Skeletal muscle tissue (tissue), 4 donors: Measurements from ENCODE around the gene LTBP1. TPM values are rescaled to one million over a fixed set of nuclear protein-coding genes. Genes with fewer than 3 reads are reported as not detected.

Source experiments
- H3K27ac ChIP-seq: one replicate; pipeline ENCODE4 v1.7.0; 2013; ENCODE audit warnings: mild to moderate bottlenecking, low read depth, low read length, inconsistent platforms
- H3K27me3 ChIP-seq, 3 donors: one replicate each; pipeline ENCODE4 v1.7.0; 2013; ENCODE audit warnings: low read length in 3 of 3; ENCODE audit not compliant: control insufficient read depth in 3 of 3, insufficient read depth in 3 of 3
- H3K36me3 ChIP-seq, 3 donors: one replicate each; pipeline ENCODE4 v1.7.0; 2013; ENCODE audit warnings: low read length in 3 of 3; ENCODE audit not compliant: control insufficient read depth in 3 of 3, insufficient read depth in 3 of 3
- H3K4me1 ChIP-seq, 3 donors: one replicate each; pipeline ENCODE4 v1.7.0; 2013; ENCODE audit warnings: low read length in 3 of 3, mild to moderate bottlenecking in 3 of 3; ENCODE audit not compliant: control insufficient read depth in 3 of 3, insufficient read depth in 3 of 3
- H3K4me3 ChIP-seq, 3 donors: one replicate each; pipeline ENCODE4 v1.7.0; 2013; ENCODE audit warnings: low read length in 3 of 3
- H3K9ac ChIP-seq, 3 donors: one replicate each; pipeline ENCODE4 v1.7.0; 2013; ENCODE audit warnings: low read length in 3 of 3, mild to moderate bottlenecking in 3 of 3, moderate library complexity in 2 of 3, low read depth in 1 of 3
- H3K9me3 ChIP-seq, 3 donors: one replicate each; pipeline ENCODE4 v1.7.0; 2013; ENCODE audit warnings: low read length in 3 of 3; ENCODE audit not compliant: control insufficient read depth in 3 of 3
- total RNA-seq: library from RNA; depleted of rRNA; stranded (reverse); fragments of >200 nt; gene quantifications from one replicate; pipeline ENCODE4 v1.2.3, GENCODE V29; 2014
- donor health status: Osteomylitis.

LTBP1 gene
- total RNA-seq, 1 donor from 2014 or later: 78.8 TPM

GRCh38 chr2:33001823-33002222 lies 55.1 kb downstream of the LTBP1 start:
- Histone ChIP-seq H3K9ac (no peak overlapping the region), H3K4me3 (no peak overlapping the region), H3K36me3 (no peaks in the 10 kb centered on the region), H3K4me1 (no peaks in the 10 kb centered on the region), H3K27ac (no peak overlapping the region), H3K9me3 (no peaks in the 10 kb centered on the region), H3K27me3 (no peaks in the 10 kb centered on the region)

DNA sequence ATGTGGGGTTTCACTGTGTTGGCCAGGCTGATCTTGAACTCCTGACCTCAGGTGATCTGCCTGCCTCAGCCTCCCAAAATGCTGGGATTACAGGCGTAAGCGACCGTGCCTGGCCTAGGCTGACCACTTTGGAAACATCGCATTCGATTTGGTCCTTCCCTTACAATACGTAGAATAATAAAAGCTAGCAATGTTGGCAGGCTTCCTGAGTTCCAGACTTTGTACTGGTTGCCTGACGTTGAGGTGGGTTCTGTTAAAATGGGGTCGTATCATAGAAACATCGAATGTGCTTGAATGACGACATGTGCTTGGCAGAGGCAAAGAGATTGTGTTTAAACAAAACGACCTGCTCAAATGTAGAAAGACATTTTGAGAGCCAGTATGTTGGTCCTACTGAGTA lies 56.1 kb downstream of the LTBP1 start:
- Histone ChIP-seq H3K9me3 (no peaks in the 10 kb centered on the region), H3K27ac (no peak overlapping the region), H3K9ac (no peak overlapping the region), H3K4me3 (no peak overlapping the region), H3K36me3 (no peaks in the 10 kb centered on the region), H3K27me3 (no peaks in the 10 kb centered on the region), H3K4me1 (no peaks in the 10 kb centered on the region)

GRCh38 chr2:33005057-33005456 lies 58.3 kb downstream of the LTBP1 start:
- Histone ChIP-seq H3K27me3 (no peaks in the 10 kb centered on the region), H3K4me1 (no peaks in the 10 kb centered on the region), H3K4me3 (no peak overlapping the region), H3K9ac (no peak overlapping the region), H3K27ac (no peak overlapping the region), H3K9me3 (no peaks in the 10 kb centered on the region), H3K36me3 (no peaks in the 10 kb centered on the region)

DNA sequence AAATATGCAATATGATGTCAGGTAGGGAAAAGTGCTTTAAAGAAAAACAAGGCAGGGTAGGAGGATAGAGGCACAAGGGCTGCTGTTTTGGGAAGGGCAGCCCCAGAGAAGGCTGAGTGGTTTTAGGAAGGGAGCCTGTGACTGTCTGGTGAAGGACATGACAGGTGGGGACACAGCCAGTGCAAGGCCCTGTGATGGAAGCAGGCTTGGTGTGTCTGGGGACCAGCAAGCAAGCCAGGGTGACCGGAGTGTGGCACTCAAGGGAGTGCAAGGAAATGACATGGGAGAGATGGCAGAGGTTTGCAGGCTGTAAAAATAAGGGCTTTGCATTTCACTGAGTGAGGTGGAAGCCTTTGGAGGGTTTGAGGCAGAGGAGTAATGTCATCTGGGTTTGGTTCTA lies 62.0 kb downstream of the LTBP1 start:
- Histone ChIP-seq H3K27me3 (no peaks in the 10 kb centered on the region), H3K27ac (no peak overlapping the region), H3K36me3 (no peaks in the 10 kb centered on the region), H3K4me1 (no peaks in the 10 kb centered on the region), H3K9me3 (no peaks in the 10 kb centered on the region), H3K4me3 (no peak overlapping the region), H3K9ac (no peak overlapping the region)

DNA sequence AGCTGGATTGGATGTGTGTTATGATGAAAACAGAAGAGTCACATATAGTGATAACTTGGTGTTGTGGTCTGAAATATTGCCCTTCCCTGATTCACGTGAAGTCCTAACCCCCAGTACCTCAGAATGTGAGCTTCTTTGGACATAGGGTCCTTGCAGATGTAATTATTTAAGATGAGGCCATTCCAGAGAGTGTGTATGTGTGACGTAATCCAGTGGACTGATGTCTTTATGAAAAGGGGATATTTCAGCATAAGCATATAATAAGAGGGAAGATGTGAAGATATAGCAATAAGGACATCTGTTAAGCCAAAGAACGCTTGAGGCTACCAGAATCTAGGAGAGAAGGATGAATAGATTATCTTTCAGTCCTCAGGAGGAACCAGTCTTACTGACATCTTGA lies 62.5 kb downstream of the LTBP1 start:
- Histone ChIP-seq H3K27ac (no peak overlapping the region), H3K9me3 (no peaks in the 10 kb centered on the region), H3K4me1 (no peaks in the 10 kb centered on the region), H3K4me3 (no peak overlapping the region), H3K27me3 (no peaks in the 10 kb centered on the region), H3K36me3 (no peaks in the 10 kb centered on the region), H3K9ac (no peak overlapping the region)

- no peaks in the 10 kb centered on the region for H3K9me3 ChIP-seq
- no peak overlapping the region for H3K9ac ChIP-seq
- no peak overlapping the region for H3K4me3 ChIP-seq
- no peak overlapping the region for H3K27ac ChIP-seq
- no peaks in the 10 kb centered on the region for H3K27me3 ChIP-seq
- no peaks in the 10 kb centered on the region for H3K36me3 ChIP-seq
- H3K4me1 ChIP-seq: peaks cover 0 to 7% (median 0%) of the 10 kb centered on the region in 3 donors
These were observed 64.6 kb downstream of the LTBP1 start for GRCh38 chr2:33011373-33011772.

GRCh38 chr2:33011941-33012340 lies 65.2 kb downstream of the LTBP1 start:
- no peak overlapping the region for H3K4me3 ChIP-seq
- H3K4me1 ChIP-seq: peaks cover 0 to 7% (median 0%) of the 10 kb centered on the region in 3 donors
- no peaks in the 10 kb centered on the region for H3K9me3 ChIP-seq
- no peaks in the 10 kb centered on the region for H3K36me3 ChIP-seq
- no peaks in the 10 kb centered on the region for H3K27me3 ChIP-seq
- H3K9ac ChIP-seq: no peak overlapping the region
- H3K27ac ChIP-seq: no peak overlapping the region

DNA sequence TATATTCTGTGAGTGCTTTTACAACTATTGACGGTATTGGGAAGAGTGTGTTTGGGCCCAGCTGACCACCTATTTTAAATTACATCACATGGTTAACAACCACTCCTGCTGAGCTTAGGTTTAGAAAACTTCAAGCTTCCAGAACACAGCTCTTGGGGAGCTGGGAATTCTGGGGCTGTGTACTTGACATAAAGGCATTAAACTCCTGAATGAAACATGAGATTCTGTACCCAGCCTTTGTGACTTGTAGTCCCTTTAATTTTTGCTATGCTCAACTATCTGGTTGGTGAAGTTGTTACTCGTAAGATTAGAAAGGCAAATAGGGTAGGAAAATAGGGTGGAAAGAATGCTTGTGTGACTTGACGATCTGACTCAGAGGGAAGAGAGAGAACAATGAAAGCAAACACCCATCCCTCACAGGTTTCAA lies 66.9 kb downstream of the LTBP1 start:
- Histone ChIP-seq H3K27ac (no peak overlapping the region), H3K9ac (no peak overlapping the region), H3K4me3 (no peak overlapping the region), H3K36me3 (no peaks in the 10 kb centered on the region), H3K9me3 (no peaks in the 10 kb centered on the region), H3K27me3 (no peaks in the 10 kb centered on the region), H3K4me1 (peaks cover 0 to 7% (median 2%) of the 10 kb centered on the region in 3 donors)

- no peaks in the 10 kb centered on the region for H3K36me3 ChIP-seq
- H3K27ac ChIP-seq: no peak overlapping the region
- no peaks in the 10 kb centered on the region for H3K27me3 ChIP-seq
- H3K4me1 ChIP-seq: peaks cover 0 to 7% (median 2%) of the 10 kb centered on the region in 3 donors
- H3K9ac ChIP-seq: no peak overlapping the region
- H3K9me3 ChIP-seq: no peaks in the 10 kb centered on the region
- no peak overlapping the region for H3K4me3 ChIP-seq
These were observed 67.5 kb downstream of the LTBP1 start for GRCh38 chr2:33014268-33014667.

DNA sequence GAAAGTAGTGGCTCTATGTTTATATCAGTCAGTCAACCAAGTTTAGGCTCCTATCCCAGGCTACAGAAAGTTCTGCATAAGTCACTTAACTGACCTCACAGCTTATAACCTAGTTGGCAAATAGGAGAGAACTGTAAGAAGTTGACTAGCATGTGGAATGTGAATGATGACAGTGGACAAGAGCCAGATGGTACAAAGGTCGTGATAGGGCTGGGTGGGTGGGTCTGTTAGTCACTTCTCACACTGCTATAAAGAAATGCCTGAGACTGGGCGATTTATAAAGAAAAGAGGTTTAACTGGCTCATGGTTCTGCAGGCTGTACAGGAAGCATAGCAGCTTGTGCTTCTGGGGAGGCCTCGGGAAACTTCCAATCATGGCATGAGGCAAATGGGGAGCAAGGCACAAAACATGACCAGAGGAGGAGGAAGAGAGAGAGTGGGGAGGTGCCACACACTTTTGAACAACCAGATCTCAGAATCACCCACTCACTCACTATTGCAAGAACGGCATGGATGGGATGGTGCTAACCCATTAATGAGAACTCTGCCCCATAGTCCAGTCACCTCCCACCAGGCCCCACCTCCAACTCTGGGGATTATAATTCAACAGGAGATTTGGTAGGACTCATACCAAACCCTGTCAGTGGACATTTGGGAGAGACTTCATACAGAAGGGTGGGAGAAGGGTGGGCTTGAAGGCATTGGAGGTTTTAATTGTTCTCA lies 68.8 kb downstream of the LTBP1 start:
- Histone ChIP-seq H3K27ac (no peak overlapping the region), H3K36me3 (no peaks in the 10 kb centered on the region), H3K9me3 (no peaks in the 10 kb centered on the region), H3K4me1 (peaks cover 0 to 7% (median 2%) of the 10 kb centered on the region in 3 donors), H3K4me3 (no peak overlapping the region), H3K9ac (no peak overlapping the region), H3K27me3 (no peaks in the 10 kb centered on the region)
